WTC11 (cell line): ENCODE results near the gene AK5.

ENCODE experiments used
- CREM ChIP-seq: sonication (generic); formaldehyde crosslinking; IDR thresholded peaks from 2 replicates; pipeline ENCODE4 v1.8.1; 2022; ENCODE audit warnings: mild to moderate bottlenecking, missing genetic modification reagents, moderate library complexity
- CTCF ChIP-seq: fragments of 200-600 bp; IDR thresholded peaks from 2 replicates; pipeline ENCODE4 v1.8.0; 2022; ENCODE audit warnings: antibody characterized with exemption

GRCh38 chr1:77245830-77246229, 36.0 kb upstream of the AK5 start:
- no peak for TF ChIP-seq CTCF
- TF ChIP-seq CREM (CRISPR knock-in tag) = no peak
